ENCODE results near the gene MTA1. TPM values are rescaled to one million over a fixed set of nuclear protein-coding genes. Genes with fewer than 3 reads are reported as not detected.

Gene MTA1
- total RNA-seq, 2 experiments from 2014 or later, result 107 to 113 TPM

- no peak overlapping the region for H3K27ac Mint-ChIP-seq
- ChIA-PET CTCF (interaction anchor here (1.2 to 1.4 kb wide), 2 partner anchors 68 to 77 kb away, joined by 3 to 4 read pairs; no protein-coding TSS in a partner anchor), POLR2A (interaction anchor here (0.8 kb wide), 1 partner anchor 9 kb away, joined by 3 read pairs; no protein-coding TSS in a partner anchor)
- H3K27ac ChIP-seq (ENCODE audit: low read depth in 1 of 2, low read length in 2 of 2), result no peak overlapping the region
- H3K9me3 Mint-ChIP-seq, result no peaks in the 10 kb centered on the region
- H3K9me3 ChIP-seq (ENCODE audit: control insufficient read depth in 1 of 2, insufficient read depth in 1 of 2, low read length in 2 of 2), result peaks cover 0 to 8% of the 10 kb centered on the region in 2 experiments
- H3K36me3 ChIP-seq (ENCODE audit: insufficient read depth, low read length), result no peaks in the 10 kb centered on the region
- H3K27me3 Mint-ChIP-seq, result peaks cover 11% of the 10 kb centered on the region
- no peak for TF ChIP-seq CTCF (IDR thresholded peaks at IDR 0.05)
- peaks cover 18% of the 10 kb centered on the region for H3K4me1 Mint-ChIP-seq (ENCODE audit: low read depth)
- peak overlapping the region; percentile 48 for H3K4me3 Mint-ChIP-seq
- peaks cover 23 to 30% of the 10 kb centered on the region in 2 experiments for H3K27me3 ChIP-seq (ENCODE audit: control insufficient read depth in 1 of 2, insufficient read depth in 2 of 2, low read length in 2 of 2)
- H3K4me3 ChIP-seq (ENCODE audit: low read length), result no peak overlapping the region
- H3K36me3 Mint-ChIP-seq (ENCODE audit: low read depth), result no peaks in the 10 kb centered on the region
- ATAC-seq (ENCODE audit: poor library complexity) (no peak), DNase-seq (no peak)
- H3K4me1 ChIP-seq (ENCODE audit: insufficient read depth, low read length), result peaks cover 26% of the 10 kb centered on the region
- intact Hi-C loops (cut with DNase I, micrococcal nuclease), result no loop called here
Observed at GRCh38 chr14:105412771-105413543, 6.7 kb upstream of the MTA1 start.

- Mint-ChIP-seq H3K4me3 (no peak overlapping the region), H3K36me3 (ENCODE audit: low read depth) (no peaks in the 10 kb centered on the region), H3K27me3 (peaks cover 11% of the 10 kb centered on the region), H3K27ac (no peak overlapping the region), H3K4me1 (ENCODE audit: low read depth) (peaks cover 18% of the 10 kb centered on the region), H3K9me3 (no peaks in the 10 kb centered on the region)
- no peak for DNase-seq
- intact Hi-C loops (cut with DNase I, micrococcal nuclease), result no loop called here
- Histone ChIP-seq H3K27ac (ENCODE audit: low read depth in 1 of 2, low read length in 2 of 2) (no peak overlapping the region), H3K9me3 (ENCODE audit: control insufficient read depth in 1 of 2, insufficient read depth in 1 of 2, low read length in 2 of 2) (peaks cover 0 to 8% of the 10 kb centered on the region in 2 experiments), H3K4me3 (ENCODE audit: low read length) (no peak overlapping the region), H3K4me1 (ENCODE audit: insufficient read depth, low read length) (peaks cover 26% of the 10 kb centered on the region), H3K27me3 (ENCODE audit: control insufficient read depth in 1 of 2, insufficient read depth in 2 of 2, low read length in 2 of 2) (peaks cover 23 to 30% of the 10 kb centered on the region in 2 experiments), H3K36me3 (ENCODE audit: insufficient read depth, low read length) (no peaks in the 10 kb centered on the region)
- CTCF ChIA-PET, result interaction anchor here (1.2 to 1.4 kb wide), 2 partner anchors 67 to 76 kb away, joined by 3 to 4 read pairs; no protein-coding TSS in a partner anchor
- no peak for TF ChIP-seq CTCF (IDR thresholded peaks at IDR 0.05)
- POLR2A ChIA-PET, result interaction anchor here (0.8 kb wide), 1 partner anchor 10 kb away, joined by 3 read pairs; no protein-coding TSS in a partner anchor
- ATAC-seq (ENCODE audit: poor library complexity), result no peak
Observed at GRCh38 chr14:105413544-105413886, 6.1 kb upstream of the MTA1 start.

- Mint-ChIP-seq H3K4me1 (ENCODE audit: low read depth) (peaks cover 23% of the 10 kb centered on the region), H3K27ac (no peak overlapping the region), H3K4me3 (peak overlapping the region; percentile 83), H3K36me3 (ENCODE audit: low read depth) (no peaks in the 10 kb centered on the region), H3K9me3 (no peaks in the 10 kb centered on the region), H3K27me3 (peaks cover 11% of the 10 kb centered on the region)
- Histone ChIP-seq H3K27me3 (ENCODE audit: control insufficient read depth in 1 of 2, insufficient read depth in 2 of 2, low read length in 2 of 2) (peaks cover 23 to 30% of the 10 kb centered on the region in 2 experiments), H3K9me3 (ENCODE audit: control insufficient read depth in 1 of 2, insufficient read depth in 1 of 2, low read length in 2 of 2) (peaks cover 0 to 8% of the 10 kb centered on the region in 2 experiments), H3K4me3 (ENCODE audit: low read length) (peak overlapping the region; percentile 30), H3K4me1 (ENCODE audit: insufficient read depth, low read length) (peaks cover 36% of the 10 kb centered on the region), H3K36me3 (ENCODE audit: insufficient read depth, low read length) (no peaks in the 10 kb centered on the region), H3K27ac (ENCODE audit: low read depth in 1 of 2, low read length in 2 of 2) (no peak overlapping the region)
- ChIA-PET POLR2A (no interaction called here), CTCF (interaction anchor here (1.0 to 1.4 kb wide), 3 partner anchors 67 to 76 kb away, joined by 4 to 5 read pairs (median 4); no protein-coding TSS in a partner anchor)
- peak in 13 of 14 experiments; percentile 22 to 83 (median 50) for DNase-seq
- TF ChIP-seq CTCF (IDR thresholded peaks at IDR 0.05), result peak; percentile 82
- intact Hi-C loops (cut with DNase I, micrococcal nuclease), result loop anchor here in 1 of 2 experiments (1.0 kb wide), 2 partner anchors 16 to 77 kb away; partner anchors contain the start of genes TEDC1 and TEX22
- ATAC-seq (ENCODE audit: poor library complexity), result peak; percentile 83
Observed at GRCh38 chr14:105414456-105415371, 4.9 kb upstream of the MTA1 start.
